HepG2 (cell line): Measurements from ENCODE around the gene SNX21. TPM values are rescaled to one million over a fixed set of nuclear protein-coding genes. Genes with fewer than 3 reads are reported as not detected.

ENCODE experiments used
- ATF1 ChIP-seq: IDR thresholded peaks from 2 replicates; pipeline ENCODE4 v1.6.1; 2016; ENCODE audit warnings: mild to moderate bottlenecking, control low read depth
- ATF4 ChIP-seq, 2 experiments: fragments of 450-650 bp in 1 of 2; sonication (generic) in 1 of 2; formaldehyde crosslinking; IDR thresholded peaks; 2 replicates each; pipeline versions ENCODE4 v1.5.0 to v1.8.0; 2020 to 2022; ENCODE audit warnings: mild to moderate bottlenecking in 1 of 2, missing genetic modification reagents in 1 of 2
- CHD4 ChIP-seq: fragments of 200-600 bp; sonication (generic); IDR thresholded peaks from 2 replicates; pipeline ENCODE4 v1.7.0; 2017; ENCODE audit warnings: mild to moderate bottlenecking, low read length, borderline replicate concordance
- GATAD1 ChIP-seq: IDR thresholded peaks from 2 replicates; pipeline ENCODE4 v1.6.1; 2016; ENCODE audit warnings: missing genetic modification reagents, missing compliant biosample characterization
- GFI1 ChIP-seq: sonication (generic); formaldehyde crosslinking; IDR thresholded peaks from 2 replicates; pipeline ENCODE4 v1.5.0; 2020; ENCODE audit warnings: missing genetic modification reagents, mild to moderate bottlenecking, borderline replicate concordance
- HES4 ChIP-seq: sonication (generic); formaldehyde crosslinking; IDR thresholded peaks from 2 replicates; pipeline ENCODE4 v1.9.0; 2021; ENCODE audit warnings: mild to moderate bottlenecking, missing genetic modification reagents, borderline replicate concordance
- NFIC ChIP-seq: IDR thresholded peaks from 2 replicates; pipeline ENCODE4 v1.6.1; 2012; ENCODE audit warnings: mild to moderate bottlenecking, low read length, inconsistent platforms
- PLSCR1 ChIP-seq: sonication (generic); formaldehyde crosslinking; IDR thresholded peaks from 2 replicates; pipeline ENCODE4 v1.5.0; 2020; ENCODE audit warnings: missing genetic modification reagents, mild to moderate bottlenecking, borderline replicate concordance
- RARG ChIP-seq: sonication (generic); formaldehyde crosslinking; IDR thresholded peaks from 2 replicates; pipeline ENCODE4 v1.4.0; 2020; ENCODE audit warnings: low read depth, mild to moderate bottlenecking, missing genetic modification reagents
- RCOR2 ChIP-seq: IDR thresholded peaks from 2 replicates; pipeline ENCODE4 v1.6.1; 2016; ENCODE audit warnings: missing biosample characterization, missing genetic modification reagents
- REL ChIP-seq: sonication (generic); formaldehyde crosslinking; conservative IDR thresholded peaks from 2 replicates; pipeline ENCODE4 v1.8.0; 2022; ENCODE audit warnings: mild to moderate bottlenecking, missing genetic modification reagents, moderate library complexity
- SALL1 ChIP-seq: sonication (generic); formaldehyde crosslinking; IDR thresholded peaks from 2 replicates; pipeline ENCODE4 v1.8.0; 2022; ENCODE audit warnings: mild to moderate bottlenecking, missing genetic modification reagents
- SAP130 ChIP-seq: IDR thresholded peaks from 2 replicates; pipeline ENCODE4 v1.6.1; 2016; ENCODE audit warnings: low read depth
- SIN3A ChIP-seq: IDR thresholded peaks from 2 replicates; pipeline ENCODE4 v1.6.1; 2011; ENCODE audit warnings: low read depth, mild to moderate bottlenecking, control low read depth, low read length, borderline replicate concordance
- SNAI1 ChIP-seq: sonication (generic); formaldehyde crosslinking; IDR thresholded peaks from 2 replicates; pipeline ENCODE4 v1.5.0; 2020; ENCODE audit warnings: mild to moderate bottlenecking, missing genetic modification reagents, borderline replicate concordance
- SP5 ChIP-seq: IDR thresholded peaks from 2 replicates; pipeline ENCODE4 v1.6.1; 2016; ENCODE audit warnings: low read depth, borderline replicate concordance
- TP53 ChIP-seq: sonication (generic); formaldehyde crosslinking; conservative IDR thresholded peaks from 2 replicates; pipeline ENCODE4 v1.4.0; 2020; ENCODE audit warnings: missing genetic modification reagents
- TSC22D2 ChIP-seq: sonication (generic); formaldehyde crosslinking; IDR thresholded peaks from 2 replicates; pipeline ENCODE4 v1.5.1; 2020; ENCODE audit warnings: missing genetic modification reagents, mild to moderate bottlenecking, borderline replicate concordance
- ZFX ChIP-seq: sonication (generic); formaldehyde crosslinking; IDR thresholded peaks from 2 replicates; pipeline ENCODE4 v1.4.0; 2020; ENCODE audit warnings: mild to moderate bottlenecking, low read depth, missing genetic modification reagents, moderate library complexity
- ZKSCAN1 ChIP-seq: fragments of 150-350 bp; IDR thresholded peaks from 2 replicates; pipeline ENCODE4 v1.6.1; 2014; ENCODE audit warnings: low read length
- ZMYM4 ChIP-seq: sonication (generic); formaldehyde crosslinking; IDR thresholded peaks from 2 replicates; pipeline ENCODE4 v1.8.1; 2023; ENCODE audit warnings: mild to moderate bottlenecking, missing genetic modification reagents
- ZNF296 ChIP-seq: sonication (generic); formaldehyde crosslinking; conservative IDR thresholded peaks from 2 replicates; pipeline ENCODE4 v1.5.0; 2020; ENCODE audit warnings: mild to moderate bottlenecking, missing genetic modification reagents
- ZNF335 ChIP-seq: sonication (generic); formaldehyde crosslinking; IDR thresholded peaks from 2 replicates; pipeline ENCODE4 v1.4.0; 2020; ENCODE audit warnings: missing genetic modification reagents
- ZNF770 ChIP-seq: sonication (generic); formaldehyde crosslinking; IDR thresholded peaks from 2 replicates; pipeline ENCODE4 v1.5.0; 2020; ENCODE audit warnings: mild to moderate bottlenecking, missing genetic modification reagents
- ZSCAN29 ChIP-seq: sonication (generic); formaldehyde crosslinking; conservative IDR thresholded peaks from 2 replicates; pipeline ENCODE4 v1.4.0; 2020; ENCODE audit warnings: mild to moderate bottlenecking, missing genetic modification reagents
- polyA plus RNA-seq, 8 experiments: library from polyadenylated mRNA; depleted of rRNA in 3 of 8; stranded (reverse) in 7 of 8; unstranded in 1 of 8; fragments of >200 nt; fragmentation: Illumina TruSeq in 4 of 8; extraction: Trizol in 4 of 8; gene quantifications; 2 replicates each; pipeline versions ENCODE4 v1.2.1 to v1.2.3, GENCODE V29; 2011 to 2016; ENCODE audit warnings: low read depth in 4 of 8, missing spikeins in 1 of 8, mixed read lengths in 1 of 8; ENCODE audit not compliant: insufficient read depth in 1 of 8
- total RNA-seq, 5 experiments: library from RNA; depleted of rRNA; stranded (reverse); fragments of >200 nt; fragmentation: Illumina TruSeq; extraction: Trizol; gene quantifications; 2 replicates each; pipeline ENCODE4 v1.2.3, GENCODE V29; 2016; ENCODE audit warnings: low read depth in 1 of 5

SNX21 gene
- total and polyA plus RNA-seq, 2 of the 13 experiments (the other 11 are each of a cell fraction or from before 2014, with no cell fraction given), result 7.7 to 12.8 TPM

- no peak for TF ChIP-seq ZNF770 (CRISPR knock-in tag)
- no peak for TF ChIP-seq ZSCAN29 (CRISPR knock-in tag)
- no peak for TF ChIP-seq NFIC
- TF ChIP-seq ZKSCAN1, result no peak
- no peak for TF ChIP-seq SNAI1 (CRISPR knock-in tag)
- TF ChIP-seq ATF4 (CRISPR knock-in tag; IDR thresholded peaks at IDR 0.05), result no peak
- TF ChIP-seq RCOR2 (CRISPR knock-in tag), result no peak
- no peak for TF ChIP-seq ATF1 (CRISPR knock-in tag)
- no peak for TF ChIP-seq TSC22D2 (CRISPR knock-in tag)
- TF ChIP-seq REL, result no peak
- TF ChIP-seq GATAD1, result peak; percentile 64; the same call in 1 of the 2 replicates
- TF ChIP-seq ZNF335 (CRISPR knock-in tag), result no peak; the same call in 1 of the 2 replicates
- TF ChIP-seq SIN3A, result no peak
- TF ChIP-seq TP53, result no peak
- TF ChIP-seq HES4 (CRISPR knock-in tag), result no peak
- no peak for TF ChIP-seq ZFX
- no peak for TF ChIP-seq PLSCR1
- no peak for TF ChIP-seq RARG (CRISPR knock-in tag)
- 0 out of 2 replicates have a peak, but pooled peaks have one; percentile 26 for TF ChIP-seq SP5
- no peak; the same call in 1 of the 2 replicates for TF ChIP-seq SALL1 (CRISPR knock-in tag)
- TF ChIP-seq ZNF296 (CRISPR knock-in tag), result no peak
- TF ChIP-seq CHD4, result no peak
- no peak for TF ChIP-seq GFI1 (CRISPR knock-in tag)
- TF ChIP-seq SAP130 (CRISPR knock-in tag), result peak; percentile 56; the same call in 1 of the 2 replicates
- TF ChIP-seq ZMYM4 (CRISPR knock-in tag), result no peak
Measured at GRCh38 chr20:45823949-45824835, 9.4 kb upstream of the SNX21 start (continued).
